ENCODE measurements around the gene NR2C2. TPM values are rescaled to one million over a fixed set of nuclear protein-coding genes. Genes with fewer than 3 reads are reported as not detected.
A peak's percentile ranks its signal among the peaks of the same experiment; 100 is the strongest.

The NR2C2 gene
- total RNA-seq, 1 donor from 2014 or later: 55.0 TPM

GRCh38 chr3:15055019-15055557 lies 107.7 kb downstream of the NR2C2 start:
- intact Hi-C loops (cut with micrococcal nuclease): loop anchor here (1.0 to 10.0 kb wide), 2 partner anchors 10 to 620 kb away; partner anchors contain the start of gene MRPS25
- H3K9me3 Mint-ChIP-seq: peaks cover 2% of the 10 kb centered on the region
- H3K36me3 Mint-ChIP-seq (ENCODE audit: low read depth): peaks cover 75% of the 10 kb centered on the region
- ATAC-seq (ENCODE audit: low read depth) (peak; percentile 65), DNase-seq (peak; percentile 26)
- CTCF ChIA-PET: no interaction called here
- peak overlapping the region; percentile 72 for H3K4me3 Mint-ChIP-seq
- no peak for TF ChIP-seq CTCF (IDR thresholded peaks at IDR 0.05)
- H3K27ac Mint-ChIP-seq: peak overlapping the region; percentile 90
- POLR2A ChIA-PET: interaction anchor here (1.0 kb wide), 2 partner anchors 9 to 43 kb away, joined by 3 to 14 read pairs; partner anchors contain the start of genes MRPS25 and RBSN
- no peaks in the 10 kb centered on the region for H3K27me3 Mint-ChIP-seq
- H3K4me1 Mint-ChIP-seq: peaks cover 64% of the 10 kb centered on the region

- POLR2A ChIA-PET: no interaction called here
- peak overlapping the region; percentile 13 for H3K27ac Mint-ChIP-seq
- H3K9me3 Mint-ChIP-seq: peaks cover 2% of the 10 kb centered on the region
- H3K36me3 Mint-ChIP-seq (ENCODE audit: low read depth): peaks cover 67% of the 10 kb centered on the region
- TF ChIP-seq CTCF (IDR thresholded peaks at IDR 0.05): no peak
- intact Hi-C loops (cut with micrococcal nuclease): loop anchor here (10.0 kb wide), 1 partner anchor 622 kb away; no protein-coding TSS in a partner anchor
- no peaks in the 10 kb centered on the region for H3K27me3 Mint-ChIP-seq
- CTCF ChIA-PET: no interaction called here
- H3K4me3 Mint-ChIP-seq: no peak overlapping the region
- H3K4me1 Mint-ChIP-seq: peaks cover 50% of the 10 kb centered on the region
- DNase-seq (no peak), ATAC-seq (ENCODE audit: low read depth) (no peak)
Measured at GRCh38 chr3:15056676-15057404, 109.5 kb downstream of the NR2C2 start.

GRCh38 chr3:15060029-15060428 lies 112.6 kb downstream of the NR2C2 start:
- ChIA-PET CTCF (interaction anchor here (0.7 kb wide), 1 partner anchor 24 kb away, joined by 3 read pairs; no protein-coding TSS in a partner anchor), POLR2A (interaction anchor here (1.0 kb wide), 1 partner anchor 9 kb away, joined by 3 read pairs; no protein-coding TSS in a partner anchor)
- DNase-seq (no peak), ATAC-seq (ENCODE audit: low read depth) (no peak)
- Mint-ChIP-seq H3K9me3 (peaks cover 2% of the 10 kb centered on the region), H3K36me3 (ENCODE audit: low read depth) (peaks cover 52% of the 10 kb centered on the region), H3K4me1 (peaks cover 39% of the 10 kb centered on the region), H3K4me3 (no peak overlapping the region), H3K27me3 (no peaks in the 10 kb centered on the region), H3K27ac (no peak overlapping the region)
- intact Hi-C loops (cut with micrococcal nuclease): no loop called here
- TF ChIP-seq CTCF (IDR thresholded peaks at IDR 0.05): no peak

- H3K9me3 Mint-ChIP-seq: no peaks in the 10 kb centered on the region
- TF ChIP-seq CTCF (IDR thresholded peaks at IDR 0.05): no peak
- no peak for ATAC-seq (ENCODE audit: low read depth)
- peaks cover 25% of the 10 kb centered on the region for H3K36me3 Mint-ChIP-seq (ENCODE audit: low read depth)
- no peak for DNase-seq
- H3K27ac Mint-ChIP-seq: no peak overlapping the region
- ChIA-PET CTCF (interaction anchor here (2.4 kb wide), 1 partner anchor 12 kb away, joined by 14 read pairs; no protein-coding TSS in a partner anchor), POLR2A (interaction anchor here (0.6 to 4.1 kb wide), 4 partner anchors 8 to 35 kb away, joined by 3 to 62 read pairs (median 32); partner anchors contain the start of gene RBSN)
- peak overlapping the region; percentile 98 for H3K4me3 Mint-ChIP-seq
- intact Hi-C loops (cut with micrococcal nuclease): no loop called here
- no peaks in the 10 kb centered on the region for H3K27me3 Mint-ChIP-seq
- H3K4me1 Mint-ChIP-seq: peaks cover 25% of the 10 kb centered on the region
Measured at GRCh38 chr3:15063238-15063637, 115.9 kb downstream of the NR2C2 start.

Data from activated B cell treated with CpG ODN at 0.5 μM for 24 hours (primary cell).